Occipital lobe (tissue), 2 donors: ENCODE results near the gene DAO. TPM values are rescaled to one million over a fixed set of nuclear protein-coding genes. Genes with fewer than 3 reads are reported as not detected.
"Not testable (repeated sequence)": the region's sequence is repeated elsewhere in the genome, so short reads cannot be mapped to it uniquely, and the experiment has no call there.

ENCODE experiments used
- DNase-seq: peaks from one replicate; lab custom pipeline; 2025; lab: John Stamatoyannopoulos, UW
- total RNA-seq: library from RNA; depleted of rRNA; stranded (reverse); fragments of >200 nt; gene quantifications from one replicate; pipeline ENCODE4 v1.2.3, GENCODE V29; 2014

Gene DAO
- total RNA-seq: not detected

GRCh38 chr12:108879615-108880254 lies at the start of gene DAO:
DAO (plus strand) TSS chr12:108880092; CDS start chr12:108885007, 4,915 bp downstream.
- DNase-seq: no peak

- DNase-seq: no peak
Observed at GRCh38 chr12:108831309-108831991, 48.4 kb upstream of the DAO start.

- DNase-seq: no peak
Observed at GRCh38 chr12:108832208-108832607, 47.7 kb upstream of the DAO start.

DNA sequence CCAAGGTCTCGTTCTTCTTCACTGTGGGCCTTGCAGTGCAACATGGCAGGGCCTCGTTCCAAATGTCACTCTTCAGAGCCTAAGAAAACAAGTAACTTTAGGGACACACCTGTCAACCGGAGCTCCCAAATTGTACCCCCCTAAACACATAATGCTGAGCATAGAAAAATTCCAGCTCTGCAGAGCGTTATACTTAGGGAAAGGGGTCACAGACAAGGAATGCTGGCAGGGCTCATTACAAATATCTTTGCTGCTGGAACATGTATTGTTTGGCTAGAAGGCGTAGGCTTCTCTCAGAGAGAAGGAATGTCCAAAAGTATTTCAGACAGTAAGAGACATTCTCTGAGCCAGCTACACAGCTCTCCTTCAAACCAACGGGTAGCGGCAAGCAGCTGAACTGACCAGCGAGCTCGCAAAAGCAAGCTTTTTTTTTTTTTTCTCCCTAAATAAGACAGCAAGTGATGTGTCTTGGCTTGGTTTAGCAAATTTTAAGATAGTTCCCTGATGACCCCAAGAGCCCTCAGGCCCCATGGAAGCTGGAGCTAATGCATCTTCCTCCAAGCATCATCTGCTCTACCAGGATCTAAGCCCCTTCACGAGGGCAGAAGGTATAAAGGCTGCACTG lies 47.0 kb upstream of the DAO start:
- no peak for DNase-seq

DNA sequence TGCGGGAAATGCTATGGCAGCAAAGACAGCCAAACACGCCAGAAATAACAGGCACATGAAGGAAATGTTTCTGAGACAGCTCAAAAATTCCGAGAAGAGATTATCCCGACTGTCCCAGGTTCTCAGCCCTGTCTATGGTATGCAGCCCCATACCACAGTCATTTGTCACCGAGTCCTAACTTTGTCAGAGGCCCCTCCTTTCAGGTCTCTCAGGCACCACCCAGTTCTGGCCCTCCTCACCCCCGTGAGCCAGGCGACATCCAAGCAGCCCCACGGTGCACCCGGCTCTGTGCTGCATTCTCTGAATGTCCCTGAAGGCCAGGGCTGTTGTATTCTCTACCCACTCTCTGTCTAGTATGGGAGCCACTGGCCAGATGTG lies 46.5 kb upstream of the DAO start:
- no peak for DNase-seq

DNA sequence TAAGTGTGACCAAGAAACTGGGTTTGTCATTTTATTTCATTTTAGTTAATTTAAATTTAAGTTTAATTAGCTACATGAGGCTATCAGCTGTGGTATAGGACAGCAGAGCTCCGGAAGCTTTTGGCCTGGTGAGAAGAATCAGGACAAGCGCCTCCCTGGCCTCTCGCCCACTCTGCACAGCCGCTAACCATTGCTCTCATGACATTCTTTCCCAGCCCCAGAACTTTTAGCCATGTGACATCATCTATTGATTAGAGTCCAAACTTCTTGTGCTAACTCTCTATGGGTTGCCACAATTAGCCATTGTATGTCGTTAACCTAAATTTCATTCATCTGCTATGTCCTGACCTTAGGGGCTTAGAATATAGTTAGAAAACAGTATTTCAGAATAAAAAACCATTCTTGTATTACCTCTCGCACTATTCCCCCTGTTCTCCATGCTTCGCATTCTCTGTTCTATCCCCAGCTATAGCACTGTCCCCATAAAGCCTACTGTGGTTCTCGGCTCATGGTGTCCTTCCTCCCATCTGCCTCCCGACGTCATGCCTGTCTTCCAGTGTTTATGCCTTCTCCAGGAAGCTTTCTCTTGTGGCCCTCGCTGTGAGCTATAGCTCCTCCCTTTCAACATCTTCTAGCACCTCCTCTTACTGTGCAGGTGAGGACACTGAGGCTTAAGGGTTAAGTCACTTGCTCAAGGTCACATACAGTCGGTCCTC lies 46.0 kb upstream of the DAO start:
- DNase-seq: no peak

- no peak for DNase-seq
Observed at GRCh38 chr12:108835860-108836634, 43.8 kb upstream of the DAO start.

DNA sequence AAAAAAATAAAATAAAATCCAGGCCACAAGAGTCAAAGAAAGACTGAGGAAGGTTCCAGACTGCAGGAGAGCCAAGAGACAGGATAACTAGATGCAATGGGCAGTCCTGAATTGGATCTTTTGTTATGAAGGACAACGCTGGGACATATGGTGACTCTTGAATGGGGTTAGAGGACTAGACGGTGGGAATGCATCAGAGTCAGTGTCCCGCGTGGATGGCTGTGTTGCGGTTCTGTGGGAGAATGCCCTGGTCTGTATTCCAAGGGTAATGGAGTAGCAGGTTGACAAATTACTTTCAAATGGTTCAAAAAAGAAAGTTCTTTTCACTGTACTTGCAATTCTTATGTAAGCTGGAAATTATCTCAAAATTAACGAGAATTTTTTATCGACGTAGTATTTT lies 42.7 kb upstream of the DAO start:
- DNase-seq: no peak

- DNase-seq: no peak
Observed at GRCh38 chr12:108837680-108838079, 42.2 kb upstream of the DAO start.

DNA sequence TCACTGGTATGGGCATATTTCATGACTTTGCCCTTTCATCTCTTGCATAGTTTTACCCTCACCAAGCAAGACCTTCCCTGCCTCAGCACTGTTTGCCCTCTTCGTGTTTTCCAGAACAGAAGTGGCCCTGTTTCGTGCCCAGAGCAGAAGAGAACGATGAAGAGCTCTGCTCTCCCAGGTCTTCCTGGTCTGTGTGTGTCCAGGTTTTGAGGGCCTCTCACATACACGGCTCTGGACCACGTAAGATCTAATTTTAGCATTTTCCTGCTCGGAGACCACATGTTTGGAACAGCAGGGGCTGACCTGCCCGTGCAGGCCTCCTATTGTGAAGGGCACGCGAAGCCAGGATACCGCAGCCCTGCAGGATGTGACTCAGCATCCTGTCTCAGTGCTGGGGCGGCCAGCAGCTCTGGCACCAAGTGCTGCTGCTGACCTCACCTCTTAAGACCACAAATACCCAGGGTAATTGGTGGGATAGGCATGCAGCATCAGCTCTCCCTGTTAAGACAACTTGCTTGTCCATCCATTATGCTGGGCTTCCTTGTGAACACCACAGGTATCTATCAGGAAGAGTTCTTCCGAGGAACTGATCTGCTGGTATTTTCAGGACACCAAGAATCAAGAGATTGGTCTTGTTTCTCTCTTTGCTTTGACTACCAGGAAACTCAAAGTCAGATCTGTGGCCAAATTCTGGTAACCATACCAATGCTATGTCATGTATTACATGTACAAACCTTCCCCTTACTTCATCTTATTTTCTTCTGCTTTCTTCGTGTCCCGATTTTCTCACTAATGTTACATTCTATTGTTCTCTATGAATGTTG lies 41.5 kb upstream of the DAO start:
- DNase-seq: no peak

DNA sequence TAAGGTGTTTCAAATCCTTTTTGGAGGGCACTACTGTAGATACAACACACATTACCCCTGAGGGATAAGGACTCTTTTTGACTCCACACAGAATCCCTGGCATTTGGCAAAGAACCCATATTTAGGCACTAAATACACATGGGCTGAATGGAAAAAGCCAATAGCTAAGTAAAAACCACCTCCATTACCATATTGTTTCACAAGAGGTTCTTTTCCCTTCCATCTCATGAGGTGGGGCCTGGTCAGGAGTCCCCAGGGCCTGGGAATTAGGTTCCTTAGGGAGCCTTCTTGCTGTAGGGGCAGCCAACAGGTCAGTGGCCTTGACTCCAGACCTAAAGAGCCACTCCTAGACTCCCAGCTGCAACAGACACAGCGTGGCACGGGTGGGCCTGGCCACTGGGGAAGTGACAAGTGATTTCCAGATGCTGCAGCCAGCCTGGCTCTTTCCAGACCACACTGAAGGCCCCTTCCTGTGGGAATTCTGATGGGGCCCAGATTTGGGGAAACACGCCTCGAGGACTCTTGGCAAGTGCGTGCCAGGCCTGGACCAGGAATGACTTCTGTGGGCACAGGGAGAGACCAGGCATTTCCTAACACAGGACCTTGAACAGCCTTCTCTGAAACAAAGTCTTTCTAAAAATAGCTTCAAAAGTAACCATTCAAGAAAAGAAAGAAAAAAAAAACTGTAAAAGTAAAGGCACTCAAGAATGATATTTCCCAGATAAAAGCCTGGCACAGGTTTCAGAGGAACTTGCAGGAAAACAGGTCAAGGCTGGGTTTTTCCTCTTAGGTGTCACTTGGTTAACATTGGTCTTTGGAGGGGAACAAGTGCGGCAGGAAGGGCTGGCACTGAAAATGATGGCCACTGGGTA lies 40.6 kb upstream of the DAO start:
- no peak for DNase-seq

DNA sequence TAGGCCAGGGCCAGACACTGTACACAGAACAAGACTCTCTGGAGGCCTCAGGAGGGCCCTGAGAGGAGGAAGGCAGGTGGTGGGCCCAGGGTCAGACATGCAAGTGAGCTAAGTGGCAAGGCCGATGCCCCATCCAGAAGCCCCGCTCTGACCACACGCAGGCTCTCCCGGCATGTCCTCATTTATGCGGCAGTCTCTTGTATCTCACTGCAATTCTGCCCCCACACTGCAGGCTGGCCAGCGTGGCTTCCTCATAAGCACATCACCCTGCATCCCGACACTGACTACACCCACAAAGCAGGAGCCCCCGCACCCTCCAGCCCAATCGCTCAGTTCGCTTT lies 40.0 kb upstream of the DAO start:
- DNase-seq: peak; percentile 42

DNA sequence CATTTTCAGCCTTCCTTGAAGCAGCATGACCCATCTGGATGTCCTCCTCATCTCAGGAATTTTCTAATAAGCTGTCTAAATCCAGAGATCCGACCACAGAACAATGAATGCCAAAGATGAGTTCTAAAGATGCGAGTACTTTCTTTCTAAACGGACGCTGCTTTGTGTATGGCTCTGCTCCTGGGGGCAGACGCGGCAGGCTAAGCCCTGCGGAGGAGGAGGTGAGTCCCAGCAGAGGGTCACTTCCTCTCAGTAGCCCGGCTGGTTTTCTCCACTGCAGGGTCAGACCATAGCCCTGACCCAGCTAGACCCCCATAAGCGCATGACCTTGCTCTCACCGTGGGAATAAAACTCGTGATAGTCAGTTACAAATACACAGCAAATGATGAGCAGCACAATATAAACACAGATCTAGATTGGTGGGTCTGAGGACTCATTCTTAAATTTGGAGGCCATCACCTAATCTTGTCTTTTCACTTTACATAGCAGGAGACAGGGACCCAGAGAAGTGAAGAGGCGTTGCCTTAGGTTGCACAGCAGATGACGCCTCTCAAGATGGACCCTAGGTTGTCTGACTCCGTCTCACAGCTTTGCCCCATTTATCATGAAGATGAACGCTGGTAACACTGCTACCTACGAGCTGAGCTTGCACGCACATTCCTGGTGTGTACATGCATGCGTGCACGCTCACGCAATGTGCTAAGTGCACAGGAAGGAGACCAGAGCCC lies 39.1 kb upstream of the DAO start:
- no peak for DNase-seq

GRCh38 chr12:108841825-108842224 lies 38.1 kb upstream of the DAO start:
- not testable (repeated sequence) for DNase-seq

DNA sequence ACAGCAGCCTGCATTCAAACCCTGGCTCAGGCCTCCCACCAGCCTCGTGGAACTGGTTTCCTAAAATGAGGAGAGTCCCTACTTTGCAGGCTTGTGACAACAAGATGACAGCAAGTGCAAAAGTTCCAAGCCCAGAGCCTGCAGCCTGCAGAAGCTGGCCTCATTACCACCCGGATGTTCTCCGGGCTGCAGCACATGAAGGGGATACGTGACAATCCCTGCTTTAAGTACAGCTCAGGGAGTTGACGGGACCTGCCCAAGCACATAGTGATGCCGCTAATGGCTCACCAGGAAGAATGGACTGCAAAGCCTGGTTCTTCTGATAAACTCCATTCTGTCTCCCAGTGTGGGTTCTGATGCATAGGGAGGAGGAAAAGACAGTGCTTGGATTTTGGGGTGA lies 37.5 kb upstream of the DAO start:
- no peak for DNase-seq

GRCh38 chr12:108843187-108843586 lies 36.7 kb upstream of the DAO start:
- DNase-seq: no peak

DNA sequence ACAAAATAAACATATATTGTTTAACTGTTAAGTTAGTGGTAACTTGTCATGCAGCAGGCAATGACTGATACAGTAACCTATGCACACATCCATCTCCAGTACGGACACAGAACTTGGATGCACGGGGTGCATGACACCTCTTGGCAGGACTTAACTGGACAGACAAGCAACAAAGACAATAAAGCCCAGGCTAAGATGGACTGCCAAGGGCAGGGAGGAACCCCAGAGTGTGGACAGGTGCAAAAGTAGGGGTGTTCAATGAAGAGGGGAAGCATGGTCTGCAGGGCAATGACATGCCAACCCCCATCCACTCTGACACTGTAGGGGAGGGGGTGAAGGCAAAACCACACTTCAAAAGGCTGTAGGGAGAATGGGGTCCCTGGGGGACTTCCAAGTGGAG lies 34.2 kb upstream of the DAO start:
- DNase-seq: no peak

DNA sequence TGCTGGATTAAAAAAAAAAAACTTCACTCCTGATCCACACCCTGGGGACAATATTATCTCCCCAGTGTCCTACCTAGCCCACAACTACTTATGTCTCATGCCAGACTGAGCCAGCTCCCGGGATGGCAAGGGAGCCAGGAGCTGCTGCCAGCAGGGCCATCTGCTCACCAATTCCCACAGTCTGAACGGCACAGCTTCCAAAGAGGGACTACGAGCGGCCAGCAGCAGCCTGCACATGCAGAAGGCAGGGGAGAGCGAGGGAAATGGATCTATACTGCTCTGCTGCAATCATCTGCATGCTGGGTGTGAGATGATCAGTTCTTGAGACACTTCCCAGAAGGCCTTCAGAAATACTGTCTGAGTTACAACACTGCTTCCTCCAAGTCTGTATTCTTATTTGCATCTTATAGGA lies 33.6 kb upstream of the DAO start:
- peak; percentile 89 for DNase-seq

- DNase-seq: no peak
Observed at GRCh38 chr12:108847705-108848104, 32.2 kb upstream of the DAO start.
